ENCODE measurements around the gene RELB.

- TF ChIP-seq RAD21 (IDR thresholded peaks at IDR 0.05; ENCODE audit: insufficient read depth, low read depth, low read length), result no peak
- no peak for TF ChIP-seq TAF1 (IDR thresholded peaks at IDR 0.05; ENCODE audit: borderline replicate concordance, low read depth, low read length)
- TF ChIP-seq ASH2L (IDR thresholded peaks at IDR 0.05; ENCODE audit: borderline replicate concordance, low read depth), result no peak
- TF ChIP-seq ELK1 (IDR thresholded peaks at IDR 0.05; ENCODE audit: low read depth, low read length), result no peak
- no peak for TF ChIP-seq POLR2AphosphoS5 (IDR thresholded peaks at IDR 0.05; ENCODE audit: low read length)
- TF ChIP-seq FOXM1 (IDR thresholded peaks at IDR 0.05; ENCODE audit: low read depth, low read length), result no peak
- no peak for TF ChIP-seq WRNIP1 (IDR thresholded peaks at IDR 0.05; ENCODE audit: borderline replicate concordance, low read depth, low read length)
- no peak for TF ChIP-seq CTCF (IDR thresholded peaks at IDR 0.05 in 2 of 3, conservative IDR thresholded peaks at IDR 0.05 in 1 of 3; ENCODE audit: control insufficient read depth in 2 of 3, extremely low read depth in 1 of 3, insufficient read depth in 1 of 3, low read depth in 3 of 3, low read length in 3 of 3)
- TF ChIP-seq CEBPB (IDR thresholded peaks at IDR 0.05; ENCODE audit: borderline replicate concordance in 1 of 2, low read depth in 2 of 2, low read length in 2 of 2), result no peak
Measured at GRCh38 chr19:44972802-44973201, 28.5 kb upstream of the RELB start.
